Measurements from ENCODE around the gene ITPRIPL2. TPM values are rescaled to one million over a fixed set of nuclear protein-coding genes. Genes with fewer than 3 reads are reported as not detected.

ITPRIPL2 gene
- total and polyA plus RNA-seq, 2 of the 13 experiments (the other 11 are each of a cell fraction or from before 2014, with no cell fraction given), result 5.9 to 12.6 TPM

- peak; percentile 60 for TF ChIP-seq TCF7 (IDR thresholded peaks at IDR 0.05; ENCODE audit: low read depth)
- TF ChIP-seq ATF2 (CRISPR knock-in tag; IDR thresholded peaks at IDR 0.05), result peak; percentile 86
- TF ChIP-seq EED (CRISPR knock-in tag; IDR thresholded peaks at IDR 0.05), result peak; percentile 94
- TF ChIP-seq ZEB1 (IDR thresholded peaks at IDR 0.05; ENCODE audit: insufficient replicate concordance, low read depth), result no peak
- no peak for TF ChIP-seq FOXA1 (IDR thresholded peaks at IDR 0.05)
- TF ChIP-seq FOXA1 (CRISPR knock-in tag; IDR thresholded peaks at IDR 0.05), result peak; percentile 44
- peak; percentile 64; the same call in 1 of the 2 replicates for TF ChIP-seq ARNTL (CRISPR knock-in tag; IDR thresholded peaks at IDR 0.05)
- TF ChIP-seq ZFAT (CRISPR knock-in tag; conservative IDR thresholded peaks at IDR 0.05), result no peak
- peak; percentile 97 for TF ChIP-seq AGO2 (optimal IDR thresholded peaks at IDR 0.05; ENCODE audit: low read depth, low read length)
- TF ChIP-seq JUN (CRISPR knock-in tag; IDR thresholded peaks at IDR 0.05), result 0 out of 2 replicates have a peak, but pooled peaks have one; percentile 16
- TF ChIP-seq RBAK (CRISPR knock-in tag; IDR thresholded peaks at IDR 0.05), result peak; percentile 68; the same call in 1 of the 2 replicates
- TF ChIP-seq, protein P1, sequence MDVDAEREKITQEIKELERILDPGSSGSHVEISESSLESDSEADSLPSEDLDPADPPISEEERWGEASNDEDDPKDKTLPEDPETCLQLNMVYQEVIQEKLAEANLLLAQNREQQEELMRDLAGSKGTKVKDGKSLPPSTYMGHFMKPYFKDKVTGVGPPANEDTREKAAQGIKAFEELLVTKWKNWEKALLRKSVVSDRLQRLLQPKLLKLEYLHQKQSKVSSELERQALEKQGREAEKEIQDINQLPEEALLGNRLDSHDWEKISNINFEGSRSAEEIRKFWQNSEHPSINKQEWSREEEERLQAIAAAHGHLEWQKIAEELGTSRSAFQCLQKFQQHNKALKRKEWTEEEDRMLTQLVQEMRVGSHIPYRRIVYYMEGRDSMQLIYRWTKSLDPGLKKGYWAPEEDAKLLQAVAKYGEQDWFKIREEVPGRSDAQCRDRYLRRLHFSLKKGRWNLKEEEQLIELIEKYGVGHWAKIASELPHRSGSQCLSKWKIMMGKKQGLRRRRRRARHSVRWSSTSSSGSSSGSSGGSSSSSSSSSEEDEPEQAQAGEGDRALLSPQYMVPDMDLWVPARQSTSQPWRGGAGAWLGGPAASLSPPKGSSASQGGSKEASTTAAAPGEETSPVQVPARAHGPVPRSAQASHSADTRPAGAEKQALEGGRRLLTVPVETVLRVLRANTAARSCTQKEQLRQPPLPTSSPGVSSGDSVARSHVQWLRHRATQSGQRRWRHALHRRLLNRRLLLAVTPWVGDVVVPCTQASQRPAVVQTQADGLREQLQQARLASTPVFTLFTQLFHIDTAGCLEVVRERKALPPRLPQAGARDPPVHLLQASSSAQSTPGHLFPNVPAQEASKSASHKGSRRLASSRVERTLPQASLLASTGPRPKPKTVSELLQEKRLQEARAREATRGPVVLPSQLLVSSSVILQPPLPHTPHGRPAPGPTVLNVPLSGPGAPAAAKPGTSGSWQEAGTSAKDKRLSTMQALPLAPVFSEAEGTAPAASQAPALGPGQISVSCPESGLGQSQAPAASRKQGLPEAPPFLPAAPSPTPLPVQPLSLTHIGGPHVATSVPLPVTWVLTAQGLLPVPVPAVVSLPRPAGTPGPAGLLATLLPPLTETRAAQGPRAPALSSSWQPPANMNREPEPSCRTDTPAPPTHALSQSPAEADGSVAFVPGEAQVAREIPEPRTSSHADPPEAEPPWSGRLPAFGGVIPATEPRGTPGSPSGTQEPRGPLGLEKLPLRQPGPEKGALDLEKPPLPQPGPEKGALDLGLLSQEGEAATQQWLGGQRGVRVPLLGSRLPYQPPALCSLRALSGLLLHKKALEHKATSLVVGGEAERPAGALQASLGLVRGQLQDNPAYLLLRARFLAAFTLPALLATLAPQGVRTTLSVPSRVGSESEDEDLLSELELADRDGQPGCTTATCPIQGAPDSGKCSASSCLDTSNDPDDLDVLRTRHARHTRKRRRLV (CRISPR knock-in tag; IDR thresholded peaks at IDR 0.05), result peak; percentile 93
- TF ChIP-seq, protein P2, sequence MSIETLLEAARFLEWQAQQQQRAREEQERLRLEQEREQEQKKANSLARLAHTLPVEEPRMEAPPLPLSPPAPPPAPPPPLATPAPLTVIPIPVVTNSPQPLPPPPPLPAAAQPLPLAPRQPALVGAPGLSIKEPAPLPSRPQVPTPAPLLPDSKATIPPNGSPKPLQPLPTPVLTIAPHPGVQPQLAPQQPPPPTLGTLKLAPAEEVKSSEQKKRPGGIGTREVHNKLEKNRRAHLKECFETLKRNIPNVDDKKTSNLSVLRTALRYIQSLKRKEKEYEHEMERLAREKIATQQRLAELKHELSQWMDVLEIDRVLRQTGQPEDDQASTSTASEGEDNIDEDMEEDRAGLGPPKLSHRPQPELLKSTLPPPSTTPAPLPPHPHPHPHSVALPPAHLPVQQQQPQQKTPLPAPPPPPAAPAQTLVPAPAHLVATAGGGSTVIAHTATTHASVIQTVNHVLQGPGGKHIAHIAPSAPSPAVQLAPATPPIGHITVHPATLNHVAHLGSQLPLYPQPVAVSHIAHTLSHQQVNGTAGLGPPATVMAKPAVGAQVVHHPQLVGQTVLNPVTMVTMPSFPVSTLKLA (IDR thresholded peaks at IDR 0.05), result peak; percentile 73
- TF ChIP-seq, protein P3, sequence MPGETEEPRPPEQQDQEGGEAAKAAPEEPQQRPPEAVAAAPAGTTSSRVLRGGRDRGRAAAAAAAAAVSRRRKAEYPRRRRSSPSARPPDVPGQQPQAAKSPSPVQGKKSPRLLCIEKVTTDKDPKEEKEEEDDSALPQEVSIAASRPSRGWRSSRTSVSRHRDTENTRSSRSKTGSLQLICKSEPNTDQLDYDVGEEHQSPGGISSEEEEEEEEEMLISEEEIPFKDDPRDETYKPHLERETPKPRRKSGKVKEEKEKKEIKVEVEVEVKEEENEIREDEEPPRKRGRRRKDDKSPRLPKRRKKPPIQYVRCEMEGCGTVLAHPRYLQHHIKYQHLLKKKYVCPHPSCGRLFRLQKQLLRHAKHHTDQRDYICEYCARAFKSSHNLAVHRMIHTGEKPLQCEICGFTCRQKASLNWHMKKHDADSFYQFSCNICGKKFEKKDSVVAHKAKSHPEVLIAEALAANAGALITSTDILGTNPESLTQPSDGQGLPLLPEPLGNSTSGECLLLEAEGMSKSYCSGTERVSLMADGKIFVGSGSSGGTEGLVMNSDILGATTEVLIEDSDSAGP (CRISPR knock-in tag; IDR thresholded peaks at IDR 0.05; ENCODE audit: borderline replicate concordance), result peak; percentile 96
- TF ChIP-seq ZNF570 (CRISPR knock-in tag; IDR thresholded peaks at IDR 0.05; ENCODE audit: borderline replicate concordance), result no peak; the same call in 1 of the 2 replicates
- peak; percentile 90; the same call in 1 of the 2 replicates for TF ChIP-seq HOXD1 (CRISPR knock-in tag; IDR thresholded peaks at IDR 0.05)
- peak; percentile 21; the same call in 1 of the 2 replicates for TF ChIP-seq NR0B2 (CRISPR knock-in tag; IDR thresholded peaks at IDR 0.05)
These were observed 46.2 kb upstream of the ITPRIPL2 start, which contains the start of gene COQ7 (continued) for GRCh38 chr16:19067349-19068236.

All from HepG2 (cell line).